ENCODE results near the gene ITSN2.

- TF ChIP-seq MAX (IDR thresholded peaks at IDR 0.05) (no peak), CTCF (IDR thresholded peaks at IDR 0.05; ENCODE audit: control extremely low read depth in 1 of 3, insufficient read depth in 1 of 3, low read depth in 1 of 3, low read length in 3 of 3) (no peak), SIN3A (conservative IDR thresholded peaks at IDR 0.05 in 1 of 2, IDR thresholded peaks at IDR 0.05 in 1 of 2; ENCODE audit: low read depth in 1 of 2, low read length in 2 of 2) (no peak)
Observed at GRCh38 chr2:24345937-24346336, 14.4 kb downstream of the ITSN2 start.

Data from H1 (cell line).